Renal pelvis (tissue), 4 donors: Measurements from ENCODE around the gene CEP63. TPM values are rescaled to one million over a fixed set of nuclear protein-coding genes. Genes with fewer than 3 reads are reported as not detected.

Experiments
- DNase-seq: peaks from one replicate; pipeline ENCODE4 v3.0.0-alpha.2; 2013
- polyA plus RNA-seq, 3 donors: library from polyadenylated mRNA; unstranded; fragments of 120-200 nt; gene quantifications; one replicate each; pipeline ENCODE4 v1.2.1, GENCODE V29; 2013; ENCODE audit not compliant: insufficient read length in 3 of 3

The CEP63 gene
- polyA plus RNA-seq, 3 donors: 31.2 to 37.7 (median 32.7) TPM

DNA sequence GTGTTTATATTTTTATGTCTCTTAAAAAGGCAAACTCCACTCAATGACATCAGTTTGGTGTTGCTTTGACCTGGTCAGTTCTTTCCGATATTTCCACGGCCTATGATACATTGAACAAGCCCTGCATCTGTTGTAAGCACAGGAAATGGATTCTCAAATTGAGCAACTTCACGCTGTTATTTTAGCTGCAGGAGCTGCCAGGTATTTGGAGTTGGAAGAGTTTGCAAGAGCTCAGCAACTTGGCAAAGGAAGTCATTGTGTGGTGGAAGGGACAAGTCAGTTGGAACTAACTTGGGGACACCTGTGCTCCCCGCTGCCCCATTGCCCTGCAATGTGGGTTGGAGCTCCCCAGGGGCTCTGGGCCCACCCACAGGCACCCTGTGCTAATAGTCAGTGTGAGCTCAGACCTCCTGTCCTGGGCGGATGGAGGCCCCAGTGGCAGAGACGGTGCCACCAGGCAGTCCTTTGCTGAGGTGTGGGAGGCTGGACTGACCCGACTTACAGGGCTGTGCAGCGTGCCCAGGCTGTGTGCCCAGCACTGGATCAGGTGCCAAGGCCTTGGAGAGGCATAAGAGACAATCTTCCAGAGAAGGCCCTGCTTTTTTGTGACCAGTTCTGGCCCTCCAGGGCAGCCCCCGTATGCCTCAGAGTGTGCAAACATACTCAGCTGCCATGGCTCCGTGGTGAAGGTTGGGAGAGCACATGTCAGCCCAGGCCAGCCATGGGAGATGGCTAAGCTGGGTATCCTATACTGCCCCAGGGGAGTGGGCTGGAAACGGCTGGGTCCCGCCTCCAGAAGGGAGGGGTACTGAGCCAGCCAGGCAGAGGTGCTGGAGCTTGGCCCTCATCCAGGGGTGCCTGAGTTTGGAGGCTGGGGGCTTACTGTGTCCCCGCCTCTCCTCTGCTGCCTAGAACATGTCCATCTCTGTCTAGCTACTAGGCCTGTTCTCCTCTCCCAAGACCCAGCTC is 121.5 kb downstream of the CEP63 start:
- no peak for DNase-seq

DNA sequence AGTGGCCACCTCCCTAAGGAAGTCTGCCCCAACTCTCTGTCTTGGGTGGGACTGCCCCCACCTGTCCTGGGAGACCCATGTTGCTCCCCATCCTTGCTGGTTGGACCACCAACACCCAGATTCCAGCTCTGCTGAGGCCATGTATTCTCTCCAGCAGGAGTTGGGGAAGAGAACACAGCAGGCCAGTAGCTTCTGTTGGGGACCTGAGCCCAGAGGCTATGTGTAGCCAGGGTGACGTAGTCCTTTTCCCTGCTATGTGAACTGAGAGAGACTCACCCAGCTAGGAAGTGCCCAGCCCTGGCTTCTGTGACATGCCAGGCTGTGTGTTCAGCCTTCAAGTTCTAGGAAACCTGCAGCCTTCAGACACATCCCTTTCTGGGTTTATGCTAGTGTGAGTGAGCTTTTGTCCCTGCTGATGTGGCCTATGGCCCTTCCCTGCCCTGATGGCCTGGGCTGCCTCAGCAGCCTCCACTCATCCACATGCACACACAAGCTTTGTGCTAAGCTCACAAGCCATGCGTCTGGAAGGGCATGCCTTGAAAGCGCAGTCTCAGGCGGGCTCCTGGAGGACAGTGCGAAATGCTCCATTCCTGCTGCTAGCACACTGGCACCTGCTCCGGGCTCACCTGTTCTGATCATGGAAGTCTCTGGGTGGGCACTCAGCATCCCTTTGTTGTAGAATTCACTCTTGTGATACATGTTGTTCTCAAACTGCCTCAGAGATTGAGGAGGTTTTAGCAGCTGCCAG is 122.3 kb downstream of the CEP63 start:
- DNase-seq: no peak

DNA sequence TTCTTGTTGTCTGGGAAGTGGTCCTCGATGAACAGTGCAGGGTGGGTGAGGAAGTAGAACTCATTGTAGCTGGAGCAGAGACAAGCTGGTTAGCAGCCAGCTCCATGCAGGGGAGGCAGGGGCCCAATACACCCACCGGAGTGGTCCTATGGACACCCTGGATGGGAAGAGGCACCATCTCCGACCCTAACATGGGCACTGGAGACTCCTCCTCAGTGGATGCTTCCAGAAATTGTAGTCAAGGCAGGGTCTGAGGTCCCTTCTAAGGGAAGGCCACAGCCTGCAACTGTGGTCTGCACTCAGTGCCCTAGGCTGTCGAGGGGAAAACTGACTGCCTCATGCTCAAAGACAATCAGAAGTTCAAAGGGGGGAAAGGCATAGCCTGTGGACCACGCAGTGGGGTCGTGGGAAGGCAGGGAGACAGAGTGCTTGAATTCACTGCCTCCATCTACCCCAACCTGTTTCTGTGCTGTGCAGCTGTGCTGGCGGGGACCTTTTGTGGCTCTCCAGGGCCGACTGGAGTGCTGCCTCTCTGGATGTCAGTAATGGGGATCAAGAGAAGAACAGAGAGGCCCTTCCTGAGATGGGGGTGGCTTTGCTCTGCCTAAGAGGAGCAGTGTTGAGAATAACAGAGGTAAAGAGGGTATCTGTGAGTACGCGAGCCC is 123.0 kb downstream of the CEP63 start:
- no peak for DNase-seq

DNA sequence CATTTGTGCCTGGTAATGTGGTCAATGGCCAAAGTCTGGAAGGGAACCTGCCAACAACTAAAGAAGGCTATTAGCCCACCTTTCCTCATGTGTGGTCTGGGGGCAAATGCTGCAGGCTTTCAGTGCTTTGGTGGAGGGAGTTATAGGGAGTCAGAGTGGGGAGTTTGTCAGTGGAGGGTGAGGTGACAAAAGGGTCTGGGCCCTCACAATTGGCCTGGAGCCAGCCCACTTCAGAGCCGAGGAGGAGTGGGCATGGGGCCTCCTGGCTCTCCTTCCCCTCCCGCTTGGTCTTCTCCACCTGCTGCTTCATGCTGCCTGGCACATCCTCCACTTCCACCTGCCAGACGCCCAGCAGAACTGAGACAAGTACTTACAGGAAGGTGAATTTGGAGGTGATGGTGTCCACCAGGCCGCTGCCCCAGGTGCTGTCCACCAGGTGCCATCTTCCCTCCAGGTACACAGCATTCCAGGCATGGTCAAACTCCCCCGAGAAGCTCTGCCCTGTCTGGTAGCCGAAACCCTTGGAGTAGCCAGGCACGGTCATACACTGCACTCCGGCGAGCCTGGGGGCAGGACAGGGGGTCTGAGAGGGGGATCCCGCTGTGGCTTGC is 124.1 kb downstream of the CEP63 start:
- DNase-seq: no peak

DNA sequence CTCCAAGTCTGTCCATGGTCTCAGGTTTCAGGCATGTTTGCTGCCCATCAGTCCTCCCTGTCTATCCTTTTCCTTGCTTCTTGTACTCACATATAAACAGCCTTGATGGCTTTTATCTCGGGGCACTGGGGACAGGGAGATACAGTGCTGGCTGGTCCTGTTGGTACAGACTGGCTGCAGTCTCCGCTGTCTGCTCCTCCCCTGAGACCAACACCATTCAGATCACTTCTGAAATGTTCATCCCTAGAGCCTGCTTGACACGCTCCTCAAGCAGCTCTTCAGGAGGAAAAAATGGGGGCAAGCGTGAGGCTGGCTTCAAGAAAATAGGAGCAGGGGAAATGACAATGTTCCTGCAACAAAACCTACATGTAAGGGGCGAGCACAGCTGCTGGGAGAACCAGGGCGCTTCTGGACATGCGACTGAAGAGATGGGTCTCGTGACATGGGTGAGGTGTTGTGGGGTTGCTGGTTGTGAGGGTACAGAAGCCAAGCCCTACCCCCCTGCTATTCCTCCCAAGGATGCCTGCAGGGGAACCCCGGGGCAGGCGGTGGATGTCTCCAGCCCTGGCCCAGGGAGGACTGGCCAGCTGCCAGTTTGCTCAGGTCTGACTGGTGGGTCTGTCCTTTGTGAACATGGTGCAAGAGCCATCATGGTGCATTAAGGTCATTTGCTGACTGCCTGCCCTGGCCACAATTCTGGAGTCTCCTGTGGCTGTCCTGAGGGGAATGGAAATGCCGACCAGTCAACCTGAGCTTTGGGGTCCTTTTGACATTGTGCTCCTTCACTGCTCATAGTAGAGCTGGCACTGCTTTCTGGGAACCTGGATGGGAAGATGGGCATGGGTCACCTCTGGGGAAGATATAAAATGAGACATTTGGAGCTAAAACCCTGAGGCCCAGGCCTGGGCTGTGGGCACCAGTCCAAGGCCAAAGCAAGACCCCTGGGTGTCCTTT is 124.9 kb downstream of the CEP63 start:
- DNase-seq: no peak

DNA sequence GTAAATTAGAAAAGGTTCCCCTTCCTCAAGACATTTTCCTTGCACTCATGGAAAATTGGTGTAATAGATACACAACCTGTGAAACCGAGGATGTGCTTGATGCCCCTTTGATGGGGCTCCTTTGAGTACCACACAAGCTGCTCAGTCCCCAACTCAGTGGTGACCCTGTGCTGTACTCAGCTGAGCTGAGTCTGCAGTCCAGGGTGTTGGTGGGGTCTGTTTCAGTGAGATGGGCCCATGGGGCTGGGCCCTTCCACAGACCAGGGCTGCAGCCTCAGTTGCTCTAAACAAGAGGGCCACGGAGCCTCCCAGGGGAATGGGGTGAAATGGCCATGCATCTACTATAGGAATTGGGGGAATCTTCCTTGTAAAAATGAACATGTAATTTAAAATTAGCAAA is 125.7 kb downstream of the CEP63 start:
- no peak for DNase-seq

DNA sequence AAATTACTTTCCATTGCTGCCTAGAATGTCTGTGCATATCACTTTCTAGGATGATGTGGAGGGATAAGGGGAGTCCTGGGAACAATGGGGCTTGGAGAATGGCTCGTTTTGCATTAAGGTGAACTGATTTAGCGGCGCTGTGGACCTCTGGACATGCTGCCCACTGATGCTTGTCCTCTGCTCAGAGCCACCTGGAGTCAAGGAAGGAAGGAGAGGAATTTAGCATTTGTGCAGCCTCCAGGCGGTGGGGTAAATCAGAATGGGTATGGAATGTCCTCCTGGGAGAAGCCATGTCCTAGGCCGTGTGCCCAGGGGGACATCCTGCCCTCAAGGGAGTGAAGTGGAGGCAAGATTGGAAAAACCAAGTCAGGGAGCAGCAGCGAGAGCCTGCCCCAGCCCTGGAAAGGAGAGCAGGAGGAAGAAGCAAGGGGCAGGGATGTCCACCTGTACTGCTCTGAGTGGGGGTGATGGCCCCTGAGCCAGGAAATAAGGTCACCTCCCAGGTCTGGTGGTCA is 127.2 kb downstream of the CEP63 start:
- DNase-seq: no peak

DNA sequence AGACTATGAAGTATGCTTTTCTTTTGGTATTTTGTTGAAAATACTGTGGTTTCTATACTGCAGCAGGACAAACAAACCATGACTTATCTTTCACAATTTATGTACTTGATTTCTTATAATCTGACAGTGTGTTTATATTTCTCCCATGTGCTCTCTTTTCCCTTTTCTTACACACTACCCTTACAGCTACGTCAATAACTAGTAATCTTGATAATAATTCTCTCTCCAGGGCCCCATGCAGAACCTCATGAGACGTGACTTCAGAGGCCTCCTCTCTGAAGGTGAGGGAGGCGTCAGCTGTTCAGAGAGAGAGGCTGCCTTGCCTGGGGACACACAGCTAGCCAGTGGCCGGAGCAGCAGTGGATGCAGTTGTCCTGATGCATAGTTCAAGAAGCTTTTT is 129.1 kb downstream of the CEP63 start:
- DNase-seq: no peak

DNA sequence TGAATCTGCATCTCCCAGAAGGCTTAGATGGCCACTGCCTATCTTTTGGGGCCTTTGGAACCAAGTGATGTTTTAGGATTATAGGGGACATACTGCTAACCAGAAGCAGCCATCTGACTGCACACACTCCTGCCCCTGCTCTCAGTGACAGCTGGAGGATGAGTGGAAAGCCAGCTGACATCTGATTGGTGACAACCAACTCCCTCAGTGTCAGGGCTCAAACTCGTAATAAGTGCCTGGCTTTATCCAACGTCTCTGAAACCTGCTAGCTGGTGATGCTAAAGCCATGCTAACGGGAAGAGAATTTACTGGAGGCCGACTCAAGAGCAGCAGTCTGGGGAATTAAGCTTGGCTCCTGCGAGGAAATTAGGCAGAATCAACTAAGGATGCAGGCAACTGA is 129.9 kb downstream of the CEP63 start:
- DNase-seq: no peak

DNA sequence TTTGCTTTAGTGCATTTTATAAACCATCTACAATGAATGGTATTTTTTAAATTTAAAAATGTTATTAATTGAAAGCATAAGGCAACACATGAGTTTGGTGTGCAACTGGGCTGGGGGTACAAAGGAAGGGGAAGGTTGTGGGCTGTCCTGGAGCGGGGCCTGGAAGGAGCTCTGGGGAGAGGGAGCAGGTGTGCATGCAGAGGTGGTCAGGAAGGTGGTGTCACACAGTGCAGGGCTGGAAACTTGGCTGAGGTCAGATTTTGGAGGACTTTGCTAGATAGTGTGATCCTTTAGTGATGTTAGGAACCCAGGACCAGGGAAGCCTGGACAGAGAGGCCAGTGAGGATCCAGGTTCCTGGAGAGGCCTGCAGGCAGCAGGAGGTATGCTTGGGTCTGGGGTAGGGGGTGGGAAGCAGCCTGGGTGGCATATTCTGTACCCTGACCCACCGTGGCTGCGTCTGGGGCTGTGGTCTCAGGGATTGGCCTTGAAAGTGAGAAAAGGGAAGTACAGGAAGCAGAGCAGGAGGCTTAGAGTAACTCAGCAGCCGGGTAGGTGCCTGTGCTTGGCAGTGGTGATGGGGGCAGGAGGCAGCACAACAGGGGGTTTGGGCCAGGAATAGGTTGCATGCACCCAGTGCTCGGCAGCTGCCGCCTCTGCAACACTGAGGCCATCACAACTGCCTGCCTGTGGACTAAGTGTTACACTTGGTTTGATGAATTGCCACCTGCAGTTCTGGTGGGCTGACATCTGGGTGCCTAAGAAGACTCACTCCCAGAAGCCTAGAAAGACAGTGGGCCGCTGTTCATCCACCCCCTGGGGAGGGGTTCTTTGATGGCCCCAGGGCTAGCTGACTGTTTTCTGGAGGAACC is 132.0 kb downstream of the CEP63 start:
- DNase-seq: no peak

DNA sequence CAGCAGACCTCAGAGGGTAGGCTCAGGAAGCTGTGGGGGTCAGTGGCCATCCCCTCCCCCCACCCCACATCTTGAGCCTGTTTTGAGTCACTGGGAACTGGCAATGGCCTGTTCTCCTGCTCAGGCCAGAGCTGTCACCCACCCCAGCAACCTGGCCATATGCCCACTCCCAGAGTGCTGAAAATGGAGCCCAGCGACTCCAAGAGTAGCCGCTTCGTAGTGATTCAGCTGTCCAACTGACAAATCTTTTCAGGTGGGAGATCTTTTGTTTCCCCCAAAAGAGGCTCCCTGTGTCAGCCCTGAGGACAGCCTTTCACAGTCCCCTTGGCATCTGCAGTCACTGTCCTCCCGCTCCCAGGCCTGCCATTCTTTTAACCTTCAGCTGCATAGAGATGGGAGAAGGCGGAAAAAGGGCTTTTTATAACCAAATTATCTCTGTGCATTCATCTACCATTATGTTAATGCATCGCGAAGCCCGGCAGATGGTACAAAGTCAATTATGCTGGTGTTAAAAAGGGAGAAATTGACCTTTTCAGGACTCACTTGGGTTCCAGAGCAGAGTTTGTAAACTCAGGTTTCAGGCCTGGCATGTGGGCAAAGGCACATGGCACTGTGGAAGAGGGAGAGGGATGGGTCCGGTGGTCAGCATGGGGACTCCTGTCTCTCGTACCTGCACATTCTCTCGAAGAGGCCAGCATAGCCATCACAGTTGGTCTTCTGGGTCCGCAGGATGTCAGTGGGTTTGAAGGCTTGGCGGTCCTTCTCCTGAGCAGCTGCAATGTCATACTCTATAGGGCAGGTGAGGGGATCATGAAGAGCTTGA is 132.8 kb downstream of the CEP63 start:
- DNase-seq: no peak

DNA sequence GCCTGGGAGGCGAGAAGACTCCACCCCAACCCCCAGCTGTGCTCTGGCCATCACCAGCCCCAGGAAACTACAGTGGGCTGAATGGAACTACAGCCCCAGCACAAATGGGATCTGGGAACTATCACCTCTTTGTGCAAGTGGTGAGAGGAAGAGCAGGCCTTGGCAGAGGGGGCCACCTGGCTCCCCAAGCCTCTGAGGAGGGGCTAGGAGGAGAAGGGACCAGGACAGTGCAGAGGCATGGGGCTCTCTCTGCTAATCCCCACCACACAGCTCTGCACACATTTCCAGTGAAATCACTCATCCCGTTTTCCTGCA is 133.4 kb downstream of the CEP63 start:
- DNase-seq: no peak

DNA sequence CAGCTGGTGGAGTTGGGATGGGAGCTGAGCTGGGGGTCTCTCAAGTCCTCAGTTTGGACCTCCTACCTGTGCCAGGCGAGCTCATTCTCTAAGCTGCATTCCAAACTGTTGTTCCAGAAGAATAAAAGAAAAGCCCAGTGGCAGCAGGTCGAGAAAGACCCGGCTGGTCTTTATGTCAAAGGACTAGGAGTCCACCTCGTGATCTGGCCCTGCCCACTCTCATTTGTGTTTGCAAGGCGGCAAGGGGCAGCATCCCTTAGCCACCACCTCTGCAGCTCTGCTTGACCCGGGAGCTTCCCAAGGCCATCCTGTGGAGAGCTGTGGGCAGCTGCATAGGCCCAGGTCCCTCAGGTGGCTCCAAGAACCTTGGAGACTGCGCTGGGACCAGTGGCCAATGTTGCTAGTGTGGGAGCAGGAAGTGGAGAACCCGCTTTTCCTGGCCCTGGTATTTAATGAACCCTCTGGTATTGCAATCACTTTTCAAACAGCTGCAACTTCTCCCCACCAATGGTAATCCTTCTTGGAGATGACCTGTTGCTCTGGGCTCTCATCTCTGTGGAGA is 134.1 kb downstream of the CEP63 start:
- DNase-seq: no peak

DNA sequence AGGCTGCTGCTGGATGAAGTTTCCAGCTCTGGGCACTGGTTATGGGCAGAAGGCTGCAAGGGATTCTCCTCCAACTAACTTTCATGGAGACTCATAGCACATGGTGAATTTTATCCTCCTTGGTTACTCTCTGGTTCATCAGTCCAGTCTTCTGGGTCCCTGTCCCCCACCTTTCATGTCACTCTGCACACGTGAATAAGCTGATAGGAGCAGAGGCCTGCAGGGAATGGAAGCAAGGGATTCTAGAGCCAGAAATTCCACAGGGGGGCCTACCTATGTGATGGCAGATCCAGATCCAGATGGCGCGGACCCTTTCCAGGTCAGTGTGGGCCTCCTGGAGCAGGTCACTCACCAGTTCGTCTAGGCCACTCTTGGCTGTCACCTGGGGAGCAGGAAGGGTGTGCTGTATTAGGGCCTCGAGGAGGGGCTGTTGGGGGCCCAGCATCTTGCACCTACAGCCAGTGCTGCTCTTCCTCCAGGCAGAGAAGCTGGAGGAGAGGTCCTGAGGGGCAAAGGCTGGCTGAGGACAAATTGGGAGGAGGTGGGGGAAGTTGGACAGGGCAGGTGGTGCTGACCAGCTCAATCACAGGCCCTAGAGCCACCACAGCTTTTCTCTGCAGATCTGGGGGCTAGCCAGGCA is 134.7 kb downstream of the CEP63 start:
- DNase-seq: no peak

DNA sequence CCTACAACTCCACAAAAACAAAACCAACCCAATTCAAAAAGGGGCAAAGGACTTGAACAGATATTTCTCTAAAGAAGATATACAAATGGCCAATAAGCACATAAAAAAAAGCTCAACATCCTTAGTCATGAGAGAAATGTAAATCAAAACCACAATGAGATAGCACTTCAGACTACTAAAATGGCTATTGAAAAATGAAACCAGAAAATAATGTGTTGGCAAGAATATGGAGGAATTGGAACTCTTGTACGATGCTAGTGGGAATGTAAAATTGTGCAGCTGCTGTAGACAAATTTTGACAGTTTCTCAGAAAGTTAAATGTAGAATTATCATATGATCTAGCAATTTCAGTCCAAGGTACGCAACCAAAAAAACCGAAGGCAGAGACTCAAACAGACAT is 136.0 kb downstream of the CEP63 start:
- DNase-seq: no peak

DNA sequence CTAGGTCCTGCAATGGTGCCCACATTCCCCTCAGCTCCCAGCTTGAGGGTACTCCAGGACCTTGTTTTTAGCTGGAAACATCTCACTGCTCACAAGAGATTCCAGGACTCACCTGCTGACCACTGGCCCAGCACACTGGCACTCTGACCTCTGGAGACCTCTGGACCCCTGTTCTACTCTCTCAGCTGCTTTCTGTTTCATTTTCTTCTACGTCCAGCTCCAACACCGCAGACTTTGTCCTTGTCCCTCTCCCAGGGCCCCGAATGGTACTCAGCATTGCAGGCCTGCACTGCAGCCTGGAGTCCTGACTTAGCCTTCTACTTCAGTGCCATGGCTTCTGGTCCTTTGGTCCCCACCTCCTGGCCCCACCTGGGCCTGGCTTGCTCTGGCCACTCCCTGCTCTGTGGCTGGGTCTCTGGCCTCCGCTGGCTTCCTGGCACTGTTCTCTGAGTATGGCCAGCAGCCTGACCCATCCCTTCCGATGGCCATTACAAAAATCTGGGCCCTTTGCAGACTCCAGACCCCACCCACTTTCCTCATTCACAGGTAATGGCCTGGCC is 137.0 kb downstream of the CEP63 start:
- DNase-seq: no peak

DNA sequence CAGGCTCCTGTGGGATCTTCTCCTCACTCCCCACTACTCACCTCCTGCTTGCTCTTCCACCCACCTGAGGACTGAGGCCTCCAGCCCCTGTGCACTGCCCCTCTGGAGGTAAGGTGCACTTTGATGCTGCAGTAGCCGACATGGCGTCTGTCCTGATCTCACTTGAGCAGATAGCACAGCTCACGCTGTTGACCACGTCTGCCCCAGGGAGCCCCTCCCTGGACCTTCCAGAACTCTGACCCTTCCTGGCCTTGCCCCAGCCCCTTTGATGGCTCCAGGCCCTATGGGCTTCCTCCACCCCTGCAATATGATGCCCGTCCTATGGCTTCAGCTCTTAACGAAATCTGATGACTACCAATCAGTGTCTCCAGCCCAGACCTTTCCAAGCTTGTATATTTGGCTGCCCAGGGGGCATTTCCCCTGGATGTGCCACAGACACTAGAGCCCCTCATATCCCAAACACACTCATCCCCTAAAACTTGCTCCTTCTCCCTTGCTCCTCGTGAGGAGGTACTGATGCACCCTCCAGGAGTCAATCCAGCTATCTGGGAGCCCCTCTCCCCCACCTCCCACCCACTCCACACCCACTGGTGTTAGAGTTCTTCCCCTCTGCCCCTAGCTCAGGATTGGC is 137.9 kb downstream of the CEP63 start:
- DNase-seq: no peak
